AG04450 (cell line): ENCODE results near the gene SMIM24. TPM values are rescaled to one million over a fixed set of nuclear protein-coding genes. Genes with fewer than 3 reads are reported as not detected.

Source experiments
- CTCF ChIA-PET: fragments of 300-600, 350-600 bp; formaldehyde crosslinking; extraction: SDS; loops from one replicate; lab custom pipeline; 2022; ENCODE audit warnings: antibody characterized with exemption, inconsistent platforms; lab: Charles Lee
- POLR2A ChIA-PET: fragments of 350-600 bp; formaldehyde crosslinking; extraction: SDS; loops from one replicate; lab custom pipeline; 2021; ENCODE audit warnings: antibody characterized with exemption, inconsistent platforms; lab: Yijun Ruan, JAX
- DNase-seq: peaks from one replicate; pipeline ENCODE4 v3.0.0-alpha.2; 2011; ENCODE audit warnings: low read depth, low spot score
- H3K27ac ChIP-seq: one replicate; pipeline ENCODE4 v1.5.1; 2012; ENCODE audit warnings: low read depth, low read length, control low read depth
- H3K27me3 ChIP-seq: one replicate; pipeline ENCODE4 v1.6.0; 2012; ENCODE audit warnings: low read length; ENCODE audit not compliant: control insufficient read depth, insufficient read depth
- H3K4me3 ChIP-seq: 2 replicates; pipeline ENCODE4 v1.5.1; 2011; ENCODE audit warnings: mild to moderate bottlenecking, low read depth, low read length, control low read depth
- H3K9me3 ChIP-seq: 2 replicates; pipeline ENCODE4 v1.5.1; 2012; ENCODE audit warnings: low read length; ENCODE audit not compliant: control insufficient read depth, insufficient read depth
- CTCF ChIP-seq: IDR thresholded peaks from 2 replicates; pipeline ENCODE4 v1.5.1; 2011; ENCODE audit warnings: low read depth, low read length, control low read depth, inconsistent platforms
- polyA plus RNA-seq: library from polyadenylated mRNA; depleted of rRNA; stranded (reverse); fragments of >200 nt; gene quantifications from 2 replicates; pipeline ENCODE4 v1.2.3, GENCODE V29; 2011

SMIM24 gene
- polyA plus RNA-seq, 1 experiment = 0.19 TPM

- Histone ChIP-seq H3K9me3 (no peaks in the 10 kb centered on the region; the same call in 1 of the 2 replicates), H3K4me3 (peak overlapping the region; percentile 78), H3K27ac (no peak overlapping the region), H3K27me3 (no peaks in the 10 kb centered on the region)
- no peak for TF ChIP-seq CTCF
- ChIA-PET POLR2A (interaction anchor here (0.6 to 0.9 kb wide), 3 partner anchors 24 to 77 kb away, joined by 3 read pairs; partner anchors contain the start of gene SMIM44), CTCF (interaction anchor here (1.4 kb wide), 1 partner anchor 21 kb away, joined by 3 read pairs; no protein-coding TSS in a partner anchor)
- no peak for DNase-seq
Observed at GRCh38 chr19:3506384-3507340, 26.3 kb upstream of the SMIM24 start.

- no peak for TF ChIP-seq CTCF
- ChIA-PET CTCF (interaction anchor here (0.6 to 1.4 kb wide), 2 partner anchors 20 to 21 kb away, joined by 3 to 4 read pairs; no protein-coding TSS in a partner anchor), POLR2A (interaction anchor here (0.6 to 0.9 kb wide), 2 partner anchors 27 to 76 kb away, joined by 3 read pairs; no protein-coding TSS in a partner anchor)
- H3K27ac ChIP-seq = no peak within 1 kb of the TSS
- peak; percentile 95 for DNase-seq
- H3K9me3 ChIP-seq = no peaks in the 10 kb centered on the region; the same call in 1 of the 2 replicates
- H3K4me3 ChIP-seq = peak within 1 kb of the TSS; percentile 89
- H3K27me3 ChIP-seq = no peaks in the 10 kb centered on the region
Observed at GRCh38 chr19:3505598-3506383, 25.5 kb upstream of the SMIM24 start, which contains the start of gene FZR1. TSS of gene FZR1 (plus strand) at chr19:3506311. CDS start at chr19:3522990, 16,679 bp downstream.

- Histone ChIP-seq H3K27me3 (no peaks in the 10 kb centered on the region), H3K27ac (no peak overlapping the region), H3K4me3 (no peak overlapping the region), H3K9me3 (no peaks in the 10 kb centered on the region; the same call in 1 of the 2 replicates)
- CTCF ChIA-PET = interaction anchor here (0.6 kb wide), 1 partner anchor 20 kb away, joined by 4 read pairs; no protein-coding TSS in a partner anchor
- no peak for DNase-seq
- POLR2A ChIA-PET = no interaction called here
- no peak for TF ChIP-seq CTCF
Observed at GRCh38 chr19:3504735-3505134, 24.4 kb upstream of the SMIM24 start.

- TF ChIP-seq CTCF = no peak
- no peaks in the 10 kb centered on the region; the same call in 1 of the 2 replicates for H3K9me3 ChIP-seq
- ChIA-PET POLR2A (interaction anchor here (0.6 kb wide), 1 partner anchor 12 kb away, joined by 3 read pairs; no protein-coding TSS in a partner anchor), CTCF (interaction anchor here (0.8 kb wide), 1 partner anchor 200 kb away, joined by 3 read pairs; no protein-coding TSS in a partner anchor)
- H3K27me3 ChIP-seq = no peaks in the 10 kb centered on the region
- H3K4me3 ChIP-seq = no peak overlapping the region
- H3K27ac ChIP-seq = no peak overlapping the region
- DNase-seq = no peak
Observed at GRCh38 chr19:3503036-3503572, 22.8 kb upstream of the SMIM24 start.
